Endothelial cell of umbilical vein (primary cell): Measurements from ENCODE around the gene NEUROD4. TPM values are rescaled to one million over a fixed set of nuclear protein-coding genes. Genes with fewer than 3 reads are reported as not detected.

Source experiments
- BruUV-seq: library from RNA; stranded (reverse); fragments of 400-500 nt; replicated peaks from 2 replicates; lab custom pipeline; 2021; lab: Mats Ljungman, UMichigan
- CTCF ChIA-PET: fragments of 300-600, 350-600 bp; sonication (Branson Sonifier 250); formaldehyde crosslinking; loops from one replicate; lab custom pipeline; 2021; ENCODE audit warnings: antibody characterized with exemption, inconsistent platforms; lab: Charles Lee
- POLR2A ChIA-PET: fragments of 300-600, 350-600 bp; sonication (Branson Sonifier 250); formaldehyde crosslinking; loops from one replicate; lab custom pipeline; 2021; ENCODE audit warnings: antibody characterized with exemption, inconsistent platforms; lab: Charles Lee
- DNase-seq: peaks from one replicate; pipeline ENCODE4 v3.0.0-alpha.2; 2011; ENCODE audit warnings: low read depth, low spot score
- FAIRE-seq: peaks from 2 replicates; lab custom pipeline; 2011; peaks lifted over from hg19 to GRCh38; lab: Jason Lieb, UNC
- H2AFZ ChIP-seq: 2 replicates; pipeline ENCODE4 v1.6.0; 2012; ENCODE audit warnings: low read depth, low read length, control low read depth, inconsistent platforms
- H3K27ac ChIP-seq: 2 replicates; pipeline ENCODE4 v1.5.1; 2011; ENCODE audit warnings: low read depth, mild to moderate bottlenecking, control low read depth, low read length, moderate library complexity; ENCODE audit not compliant: insufficient read depth
- H3K27me3 ChIP-seq, 2 experiments: 2 replicates each; pipeline versions ENCODE4 v1.6.0 to v1.6.1; 2011; ENCODE audit warnings: low read length in 2 of 2, mixed read lengths in 1 of 2; ENCODE audit not compliant: control insufficient read depth in 2 of 2, insufficient read depth in 2 of 2
- H3K36me3 ChIP-seq, 2 experiments: 2 replicates in 1 of 2; 3 replicates in 1 of 2; pipeline ENCODE4 v1.5.1; 2011; ENCODE audit warnings: low read length in 2 of 2, mild to moderate bottlenecking in 1 of 2, moderate library complexity in 1 of 2; ENCODE audit not compliant: control insufficient read depth in 2 of 2, insufficient read depth in 2 of 2; ENCODE audit errors: extremely low read depth in 1 of 2
- H3K4me1 ChIP-seq: 3 replicates; pipeline ENCODE4 v1.5.1; 2011; ENCODE audit warnings: mild to moderate bottlenecking, low read length; ENCODE audit not compliant: control insufficient read depth, insufficient read depth; ENCODE audit errors: extremely low read depth
- H3K4me2 ChIP-seq: 2 replicates; pipeline ENCODE4 v1.6.1; 2011; ENCODE audit warnings: low read length, control low read depth, mixed read lengths; ENCODE audit not compliant: insufficient read depth
- H3K4me3 ChIP-seq, 3 experiments: fragments of 200-600 bp in 1 of 3; sonication (generic), shearing (Covaris generic) in 1 of 3; replicated peaks in 1 of 3; 2 replicates each; pipeline ENCODE4 v1.5.1; 2011 to 2016; ENCODE audit warnings: control low read depth in 3 of 3, low read length in 3 of 3, mild to moderate bottlenecking in 2 of 3, inconsistent platforms in 1 of 3, low read depth in 1 of 3, moderate library complexity in 1 of 3; ENCODE audit not compliant: insufficient read depth in 1 of 3
- H3K79me2 ChIP-seq: 2 replicates; pipeline ENCODE4 v1.6.0; 2012; ENCODE audit warnings: low read length, inconsistent platforms; ENCODE audit not compliant: control insufficient read depth, insufficient read depth
- H3K9ac ChIP-seq: replicated peaks from 2 replicates; pipeline ENCODE3; 2011; ENCODE audit warnings: low read length, control low read depth; ENCODE audit not compliant: insufficient read depth; ENCODE audit errors: extremely low read depth
- H3K9me1 ChIP-seq: replicated peaks from 3 replicates; pipeline ENCODE4 v1.6.0; 2011; ENCODE audit warnings: mild to moderate bottlenecking, low read length; ENCODE audit not compliant: control insufficient read depth, insufficient read depth; ENCODE audit errors: extremely low read depth
- H3K9me3 ChIP-seq: replicated peaks from 2 replicates; pipeline ENCODE4 v1.5.1; 2012; ENCODE audit warnings: low read length, inconsistent platforms; ENCODE audit not compliant: control insufficient read depth, insufficient read depth
- H4K20me1 ChIP-seq: replicated peaks from 2 replicates; pipeline ENCODE3; 2011; ENCODE audit warnings: mild to moderate bottlenecking, low read length; ENCODE audit not compliant: control insufficient read depth, insufficient read depth; ENCODE audit errors: extremely low read depth
- EZH2 ChIP-seq: IDR thresholded peaks from 2 replicates; pipeline ENCODE4 v1.6.1; 2012; ENCODE audit warnings: borderline replicate concordance, low read depth, mild to moderate bottlenecking, moderate library complexity, low read length, inconsistent platforms; ENCODE audit not compliant: severe bottlenecking
- FOS ChIP-seq: IDR thresholded peaks from 2 replicates; pipeline ENCODE4 v1.6.1; 2011; ENCODE audit warnings: mild to moderate bottlenecking, low read length, moderate library complexity, borderline replicate concordance; ENCODE audit not compliant: insufficient read depth
- GATA2 ChIP-seq: IDR thresholded peaks from 2 replicates; pipeline ENCODE4 v1.7.0; 2011; ENCODE audit warnings: low read depth, mild to moderate bottlenecking, moderate library complexity, mixed read lengths, low read length; ENCODE audit not compliant: insufficient read length, insufficient read depth
- JUN ChIP-seq: IDR thresholded peaks from 2 replicates; pipeline ENCODE4 v1.6.1; 2011; ENCODE audit warnings: borderline replicate concordance, low read depth; ENCODE audit not compliant: insufficient read length, insufficient read depth
- MYC ChIP-seq: IDR thresholded peaks from one replicate; pipeline ENCODE4 v1.6.1; 2011; ENCODE audit warnings: mild to moderate bottlenecking, low read depth, low read length
- POLR2A ChIP-seq: IDR thresholded peaks from 2 replicates; pipeline ENCODE4 v1.6.1; 2012; ENCODE audit warnings: low read depth, mild to moderate bottlenecking, control low read depth, low read length
- POLR2AphosphoS5 ChIP-seq: IDR thresholded peaks from 2 replicates; pipeline ENCODE4 v1.6.1; 2012; ENCODE audit warnings: low read depth, mild to moderate bottlenecking, control low read depth, low read length, moderate library complexity; ENCODE audit not compliant: insufficient read depth
- dilution Hi-C: fragments of 300-500 bp; cut with MboI; formaldehyde crosslinking; loops from one replicate; pipeline ENCODE4 v1.15.0; 2019; ENCODE audit warnings: low sequenced_read_pairs; ENCODE audit not compliant: extremely low pct_ligation_motif_present
- intact Hi-C: fragments of 100-400 bp; cut with micrococcal nuclease; formaldehyde crosslinking; loops from one replicate; pipeline ENCODE4 v1.10.0; 2022
- polyA plus RNA-seq, 4 experiments: library from polyadenylated mRNA; depleted of rRNA in 3 of 4; stranded (reverse) in 3 of 4; unstranded in 1 of 4; fragments of >200 nt; gene quantifications; 2 replicates each; pipeline versions ENCODE4 v1.2.1 to v1.2.3, GENCODE V29; 2011 to 2012; ENCODE audit warnings: missing spikeins in 1 of 4
- total RNA-seq: library from RNA; stranded (reverse); gene quantifications from 2 replicates; pipeline ENCODE4 v1.2.3, GENCODE V29; 2021
- TF ChIP-seq, protein P1 (sequence below): IDR thresholded peaks from 2 replicates; pipeline ENCODE4 v1.6.1; 2011; ENCODE audit not compliant: insufficient read depth, insufficient read length
- TF ChIP-seq, protein P2 (sequence below), 2 donors: IDR thresholded peaks; 1 replicate in 1 of 2; 2 replicates in 1 of 2; pipeline ENCODE4 v1.5.1; 2011; ENCODE audit warnings: low read length in 2 of 2, mild to moderate bottlenecking in 2 of 2, moderate library complexity in 2 of 2, control low read depth in 1 of 2, inconsistent platforms in 1 of 2, low read depth in 1 of 2; ENCODE audit not compliant: insufficient read depth in 1 of 2; ENCODE audit errors: extremely low read depth in 1 of 2

NEUROD4 gene
- total and polyA plus RNA-seq, 2 donors (not counting 3 experiments of a cell fraction or from before 2014, with no cell fraction given): not detected

DNA sequence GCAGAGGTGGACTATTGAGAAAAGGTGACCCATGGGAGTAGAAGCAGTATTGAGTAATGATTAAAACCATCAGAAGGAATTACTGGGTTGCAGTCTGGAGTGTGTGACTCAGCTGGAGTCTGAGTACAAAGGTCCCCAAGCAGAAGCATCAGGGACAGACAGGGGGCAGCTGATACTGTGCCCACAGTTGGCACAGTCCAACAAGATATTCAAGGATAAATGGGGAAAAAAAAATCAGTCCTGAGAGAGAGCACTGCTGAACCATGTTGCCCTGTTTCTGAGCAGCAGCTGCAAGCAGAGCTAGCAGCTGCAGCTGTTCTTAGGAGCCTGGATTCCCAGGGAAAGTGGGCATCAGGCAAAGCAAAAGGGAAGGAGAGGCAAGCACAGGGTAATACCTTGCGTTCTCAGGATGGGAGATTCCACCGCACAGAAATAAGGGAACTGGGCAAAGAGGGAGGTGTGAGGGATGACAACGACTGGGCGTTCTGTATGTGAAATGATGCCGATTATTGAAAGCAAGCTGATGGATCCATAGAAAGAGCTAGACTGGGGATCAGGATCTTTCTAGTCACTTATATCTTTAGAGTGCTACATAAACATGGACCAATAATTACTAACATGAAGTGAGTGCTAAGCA, 17.7 kb downstream of the NEUROD4 start:
- Histone ChIP-seq H3K4me2 (no peak overlapping the region), H4K20me1 (no peaks in the 10 kb centered on the region), H3K9me3 (no peaks in the 10 kb centered on the region), H3K4me1 (no peaks in the 10 kb centered on the region), H2AFZ (no peak overlapping the region), H3K79me2 (no peaks in the 10 kb centered on the region), H3K27me3 (no peaks in the 10 kb centered on the region), H3K9me1 (no peaks in the 10 kb centered on the region), H3K4me3 (no peak overlapping the region), H3K9ac (no peak overlapping the region), H3K36me3 (no peaks in the 10 kb centered on the region), H3K27ac (no peak overlapping the region)
- dilution Hi-C loops: no loop called here
- intact Hi-C loops: no loop called here
- FAIRE-seq: no peak
- BruUV-seq: no TSS peak
- DNase-seq: no peak
- ChIA-PET POLR2A (no interaction called here), CTCF (interaction anchor here (1.8 kb wide), 1 partner anchor 45 kb away, joined by 6 read pairs; no protein-coding TSS in a partner anchor)
- TF ChIP-seq GATA2 (no peak), EZH2 (no peak), JUN (no peak), MYC (no peak)

DNA sequence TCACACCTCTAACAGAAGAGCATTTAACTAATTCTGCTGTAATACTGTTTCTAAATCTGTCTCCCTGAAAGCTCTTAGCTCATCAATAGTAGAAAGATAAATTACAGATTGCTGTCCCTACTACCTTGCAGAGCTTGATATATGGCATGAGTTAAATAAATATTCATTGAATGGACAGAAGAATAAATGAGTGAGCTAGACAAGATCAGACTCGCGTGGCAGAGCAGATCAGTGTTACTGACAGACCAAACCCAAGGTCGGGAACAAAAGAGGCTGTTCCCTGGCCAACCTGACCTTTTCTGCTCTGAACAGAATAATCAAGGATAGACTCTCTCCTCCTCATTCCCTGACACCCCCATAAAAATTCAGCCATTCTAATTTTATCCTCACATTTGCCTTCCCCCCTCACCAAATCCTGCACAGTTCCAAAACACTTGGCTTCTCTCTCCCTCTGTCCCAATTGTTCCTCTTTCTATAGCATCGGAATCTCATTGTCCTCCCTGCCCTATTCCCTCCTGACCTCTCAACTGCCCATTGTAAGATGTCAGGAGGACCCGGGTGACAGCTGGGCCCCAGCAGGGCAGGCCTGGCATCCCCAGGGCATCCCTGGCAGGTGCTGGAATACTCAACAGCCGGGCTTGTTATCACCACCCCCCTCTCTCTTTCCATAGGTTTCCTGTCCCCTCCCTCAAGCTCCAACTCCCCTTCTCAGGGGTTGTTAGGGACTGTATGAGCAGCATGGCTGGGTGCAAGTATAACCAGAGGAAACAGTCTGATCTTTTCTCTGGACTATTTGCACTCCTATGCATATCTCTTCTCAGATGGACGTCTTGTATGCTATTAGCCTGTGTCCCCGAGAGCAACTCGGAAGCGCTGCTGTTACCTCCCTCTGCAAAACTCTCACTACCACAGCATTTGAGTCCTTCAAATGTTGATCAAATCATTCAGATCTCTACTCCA, 19.9 kb downstream of the NEUROD4 start:
- Histone ChIP-seq H2AFZ (no peak overlapping the region), H3K4me2 (no peak overlapping the region), H4K20me1 (no peaks in the 10 kb centered on the region), H3K4me3 (no peak overlapping the region), H3K79me2 (no peaks in the 10 kb centered on the region), H3K4me1 (no peaks in the 10 kb centered on the region), H3K36me3 (no peaks in the 10 kb centered on the region), H3K9ac (no peak overlapping the region), H3K9me3 (no peaks in the 10 kb centered on the region), H3K27ac (no peak overlapping the region), H3K9me1 (no peaks in the 10 kb centered on the region), H3K27me3 (no peaks in the 10 kb centered on the region)
- DNase-seq: no peak
- intact Hi-C loops (no loop called here), dilution Hi-C loops (no loop called here)
- POLR2A ChIA-PET: no interaction called here
- CTCF ChIA-PET: interaction anchor here (1.0 kb wide), 1 partner anchor 338 kb away, joined by 3 read pairs; no protein-coding TSS in a partner anchor
- FAIRE-seq: no peak
- BruUV-seq: no TSS peak
- TF ChIP-seq POLR2AphosphoS5: no peak
- no peak for TF ChIP-seq GATA2
- TF ChIP-seq JUN: no peak
- TF ChIP-seq POLR2A: no peak
- TF ChIP-seq, protein P1, sequence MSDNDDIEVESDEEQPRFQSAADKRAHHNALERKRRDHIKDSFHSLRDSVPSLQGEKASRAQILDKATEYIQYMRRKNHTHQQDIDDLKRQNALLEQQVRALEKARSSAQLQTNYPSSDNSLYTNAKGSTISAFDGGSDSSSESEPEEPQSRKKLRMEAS: no peak
- TF ChIP-seq EZH2: no peak
- TF ChIP-seq FOS: no peak
- TF ChIP-seq MYC: no peak
- TF ChIP-seq, protein P2, sequence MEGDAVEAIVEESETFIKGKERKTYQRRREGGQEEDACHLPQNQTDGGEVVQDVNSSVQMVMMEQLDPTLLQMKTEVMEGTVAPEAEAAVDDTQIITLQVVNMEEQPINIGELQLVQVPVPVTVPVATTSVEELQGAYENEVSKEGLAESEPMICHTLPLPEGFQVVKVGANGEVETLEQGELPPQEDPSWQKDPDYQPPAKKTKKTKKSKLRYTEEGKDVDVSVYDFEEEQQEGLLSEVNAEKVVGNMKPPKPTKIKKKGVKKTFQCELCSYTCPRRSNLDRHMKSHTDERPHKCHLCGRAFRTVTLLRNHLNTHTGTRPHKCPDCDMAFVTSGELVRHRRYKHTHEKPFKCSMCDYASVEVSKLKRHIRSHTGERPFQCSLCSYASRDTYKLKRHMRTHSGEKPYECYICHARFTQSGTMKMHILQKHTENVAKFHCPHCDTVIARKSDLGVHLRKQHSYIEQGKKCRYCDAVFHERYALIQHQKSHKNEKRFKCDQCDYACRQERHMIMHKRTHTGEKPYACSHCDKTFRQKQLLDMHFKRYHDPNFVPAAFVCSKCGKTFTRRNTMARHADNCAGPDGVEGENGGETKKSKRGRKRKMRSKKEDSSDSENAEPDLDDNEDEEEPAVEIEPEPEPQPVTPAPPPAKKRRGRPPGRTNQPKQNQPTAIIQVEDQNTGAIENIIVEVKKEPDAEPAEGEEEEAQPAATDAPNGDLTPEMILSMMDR (IDR thresholded peaks at IDR 0.05; ENCODE audit: extremely low read depth in 1 of 2, insufficient read depth in 1 of 2, low read depth in 1 of 2, low read length in 2 of 2): no peak
